Spleen (tissue), 7 donors: Measurements from ENCODE around the gene AJM1.

Experiments used
- POLR2A ChIP-seq, 3 donors: fragments of 450-650 bp; IDR thresholded peaks; one replicate each; pipeline ENCODE4 v1.5.1; 2017; ENCODE audit warnings: antibody characterized with exemption in 3 of 3, mild to moderate bottlenecking in 1 of 3
- POLR2AphosphoS5 ChIP-seq, 3 donors: sonication (generic); formaldehyde crosslinking; IDR thresholded peaks; one replicate each; pipeline ENCODE4 v1.5.1; 2017; ENCODE audit warnings: antibody characterized with exemption in 3 of 3
- TF ChIP-seq, protein P1 (sequence below), 11 experiments: fragments of 200-600 bp in 7 of 11; fragments of 450-650 bp in 4 of 11; sonication (generic) in 4 of 11; IDR thresholded peaks in 8 of 11; conservative IDR thresholded peaks in 3 of 11; 1 replicate in 7 of 11; 2 replicates in 4 of 11; pipeline versions ENCODE4 v1.4.0 to v1.8.0; 2016 to 2021; ENCODE audit warnings: antibody characterized with exemption in 11 of 11, inconsistent platforms in 4 of 11, mild to moderate bottlenecking in 1 of 11
- donor health status: DM: no; HTN: no; CAD: no; lungs with moderate emphysema.
- donor health status: DM: no; HTN: no; CAD: no.
- donor health status: DM: no; HTN: no; CAD: no.

DNA sequence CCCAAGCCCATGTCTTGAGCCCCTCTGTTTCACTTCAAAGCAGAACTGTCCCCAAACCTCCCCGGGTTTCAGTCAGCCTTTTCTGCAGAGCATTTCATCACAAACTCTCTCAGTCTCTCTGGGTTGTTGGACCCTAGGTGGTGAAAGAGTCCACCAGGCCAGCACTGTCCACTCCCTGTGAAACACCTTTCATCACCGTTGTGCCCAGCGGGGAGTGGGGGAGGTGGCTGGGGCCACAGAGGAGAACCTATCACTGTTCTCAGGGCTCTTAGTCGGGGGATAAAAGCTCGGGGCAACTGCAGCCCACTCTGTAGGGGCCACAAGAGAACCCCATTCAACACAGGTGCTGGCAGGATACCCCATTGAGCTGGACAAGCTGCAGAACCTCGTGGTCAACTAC is 40.0 kb upstream of the AJM1 start:
- TF ChIP-seq, protein P1, sequence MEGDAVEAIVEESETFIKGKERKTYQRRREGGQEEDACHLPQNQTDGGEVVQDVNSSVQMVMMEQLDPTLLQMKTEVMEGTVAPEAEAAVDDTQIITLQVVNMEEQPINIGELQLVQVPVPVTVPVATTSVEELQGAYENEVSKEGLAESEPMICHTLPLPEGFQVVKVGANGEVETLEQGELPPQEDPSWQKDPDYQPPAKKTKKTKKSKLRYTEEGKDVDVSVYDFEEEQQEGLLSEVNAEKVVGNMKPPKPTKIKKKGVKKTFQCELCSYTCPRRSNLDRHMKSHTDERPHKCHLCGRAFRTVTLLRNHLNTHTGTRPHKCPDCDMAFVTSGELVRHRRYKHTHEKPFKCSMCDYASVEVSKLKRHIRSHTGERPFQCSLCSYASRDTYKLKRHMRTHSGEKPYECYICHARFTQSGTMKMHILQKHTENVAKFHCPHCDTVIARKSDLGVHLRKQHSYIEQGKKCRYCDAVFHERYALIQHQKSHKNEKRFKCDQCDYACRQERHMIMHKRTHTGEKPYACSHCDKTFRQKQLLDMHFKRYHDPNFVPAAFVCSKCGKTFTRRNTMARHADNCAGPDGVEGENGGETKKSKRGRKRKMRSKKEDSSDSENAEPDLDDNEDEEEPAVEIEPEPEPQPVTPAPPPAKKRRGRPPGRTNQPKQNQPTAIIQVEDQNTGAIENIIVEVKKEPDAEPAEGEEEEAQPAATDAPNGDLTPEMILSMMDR (IDR thresholded peaks at IDR 0.05 in 8 of 11, conservative IDR thresholded peaks at IDR 0.05 in 3 of 11): no peak
- TF ChIP-seq POLR2AphosphoS5 (IDR thresholded peaks at IDR 0.05) (no peak), POLR2A (IDR thresholded peaks at IDR 0.05) (no peak)
